GM12878 (cell line): Measurements from ENCODE around the gene RBMS1. TPM values are rescaled to one million over a fixed set of nuclear protein-coding genes. Genes with fewer than 3 reads are reported as not detected.

Experiments
- ATAC-seq: fragments of 200-7000 bp; cut with Tn5 transposase; 3 replicates; pipeline ENCODE4 v1.9.1; 2020; ENCODE audit warnings: mild to moderate bottlenecking, moderate library complexity
- BruUV-seq: library from RNA; stranded (reverse); fragments of 400-500 nt; replicated peaks from 2 replicates; lab custom pipeline; 2021; lab: Mats Ljungman, UMichigan
- CTCF ChIA-PET: fragments of 300-600 bp; sonication (Branson Sonifier 250); formaldehyde crosslinking; extraction: SDS; loops from one replicate; lab custom pipeline; 2021; ENCODE audit warnings: inconsistent platforms; lab: Yijun Ruan, JAX
- POLR2A ChIA-PET: fragments of 350-600 bp; formaldehyde crosslinking; extraction: SDS; loops from one replicate; lab custom pipeline; 2021; ENCODE audit warnings: inconsistent platforms; lab: Charles Lee
- RAD21 ChIA-PET: fragments of 300-600 bp; sonication (Branson Sonifier 250); formaldehyde crosslinking; loops from one replicate; lab custom pipeline; 2023; ENCODE audit warnings: antibody characterized with exemption; ENCODE audit not compliant: unreplicated experiment; lab: Charles Lee
- SMC1A ChIA-PET: fragments of 300-600 bp; sonication (Branson Sonifier 250); formaldehyde crosslinking; loops from one replicate; lab custom pipeline; 2023; ENCODE audit not compliant: unreplicated experiment, uncharacterized antibody; lab: Charles Lee
- DNase-seq: peaks from one replicate; pipeline ENCODE4 v3.0.0-alpha.2; 2011; ENCODE audit warnings: low read depth, low spot score
- FAIRE-seq: peaks from 3 replicates; lab custom pipeline; 2011; peaks lifted over from hg19 to GRCh38; lab: Jason Lieb, UNC
- H2AFZ ChIP-seq: 2 replicates; pipeline ENCODE4 v1.6.0; 2011; ENCODE audit warnings: low read depth, low read length, control low read depth; ENCODE audit not compliant: control insufficient read depth
- H3K27ac ChIP-seq: 2 replicates; pipeline ENCODE4 v1.5.1; 2011; ENCODE audit warnings: control low read depth; ENCODE audit not compliant: control insufficient read depth, insufficient read depth
- H3K27me3 ChIP-seq, 2 experiments: replicated peaks in 1 of 2; 2 replicates each; pipeline versions ENCODE4 v1.6.0 to v1.6.1; 2011; ENCODE audit warnings: low read length in 1 of 2; ENCODE audit not compliant: control insufficient read depth in 2 of 2, insufficient read depth in 2 of 2
- H3K36me3 ChIP-seq, 2 experiments: 2 replicates each; pipeline ENCODE4 v1.5.1; 2011; ENCODE audit warnings: low read length in 1 of 2; ENCODE audit not compliant: control insufficient read depth in 2 of 2, insufficient read depth in 2 of 2
- H3K4me1 ChIP-seq: 2 replicates; pipeline ENCODE4 v1.6.1; 2011; ENCODE audit warnings: mild to moderate bottlenecking, low read length, moderate library complexity, mixed read lengths; ENCODE audit not compliant: control insufficient read depth, insufficient read depth
- H3K4me2 ChIP-seq: 2 replicates; pipeline ENCODE4 v1.6.0; 2011; ENCODE audit warnings: control low read depth; ENCODE audit not compliant: control insufficient read depth, insufficient read depth
- H3K4me3 ChIP-seq: fragments of 200-600 bp; sonication (generic); 2 replicates; pipeline ENCODE4 v1.5.1; 2016
- H3K79me2 ChIP-seq: 2 replicates; pipeline ENCODE4 v1.6.0; 2011; ENCODE audit warnings: low read length; ENCODE audit not compliant: control insufficient read depth, insufficient read depth
- H3K9ac ChIP-seq: 2 replicates; pipeline ENCODE4 v1.8.0; 2011; ENCODE audit warnings: low read length, control low read depth, mixed read lengths; ENCODE audit not compliant: control insufficient read depth, insufficient read depth
- H3K9me3 ChIP-seq: replicated peaks from 3 replicates; pipeline ENCODE4 v1.5.1; 2011; ENCODE audit warnings: mild to moderate bottlenecking, low read length; ENCODE audit not compliant: control insufficient read depth, insufficient read depth
- H4K20me1 ChIP-seq: 2 replicates; pipeline ENCODE4 v1.6.0; 2011; ENCODE audit not compliant: control insufficient read depth, insufficient read depth
- IRF4 ChIP-seq: IDR thresholded peaks from 2 replicates; pipeline ENCODE4 v1.6.1; 2011; ENCODE audit warnings: low read depth, low read length
- IRF5 ChIP-seq: fragments of 450-650 bp; IDR thresholded peaks from 2 replicates; pipeline ENCODE4 v1.6.1; 2017; ENCODE audit warnings: borderline replicate concordance
- JUND ChIP-seq: IDR thresholded peaks from 2 replicates; pipeline ENCODE4 v1.6.1; 2012; ENCODE audit warnings: low read depth, mild to moderate bottlenecking, low read length, improper control_type of control experiment, moderate library complexity
- MTA2 ChIP-seq: fragments of 450-650 bp; IDR thresholded peaks from 2 replicates; pipeline ENCODE4 v1.6.1; 2016; ENCODE audit warnings: low read depth, mild to moderate bottlenecking, moderate library complexity
- NFYB ChIP-seq: IDR thresholded peaks from 2 replicates; pipeline ENCODE4 v1.6.1; 2011; ENCODE audit warnings: low read depth, mild to moderate bottlenecking, low read length, improper control_type of control experiment, moderate library complexity; ENCODE audit not compliant: insufficient read depth
- NRF1 ChIP-seq: conservative IDR thresholded peaks from 2 replicates; pipeline ENCODE4 v1.6.1; 2011; ENCODE audit warnings: mild to moderate bottlenecking, low read depth, low read length, improper control_type of control experiment
- RELA ChIP-seq: fragments of 450-650 bp; IDR thresholded peaks from 2 replicates; pipeline ENCODE4 v1.8.0; 2014; ENCODE audit warnings: borderline replicate concordance; ENCODE audit not compliant: partially characterized antibody
- SMAD5 ChIP-seq: IDR thresholded peaks from 2 replicates; pipeline ENCODE4 v1.6.1; 2016; ENCODE audit warnings: antibody characterized with exemption, low read depth
- TCF12 ChIP-seq: IDR thresholded peaks from 2 replicates; pipeline ENCODE4 v1.6.1; 2011; ENCODE audit warnings: low read depth, mild to moderate bottlenecking, low read length
- ZNF592 ChIP-seq: fragments of 450-650 bp; IDR thresholded peaks from 2 replicates; pipeline ENCODE4 v1.6.1; 2017; ENCODE audit warnings: mild to moderate bottlenecking, moderate library complexity
- WGBS: methylation state at CpG from one replicate; pipeline ENCODE4 v1.1.6; 2016; ENCODE audit warnings: low lambda C conversion rate; ENCODE audit not compliant: insufficient replicate concordance, insufficient coverage; ENCODE audit errors: missing lambda C conversion rate; 5-methylcytosine and 5-hydroxymethylcytosine counted together
- in situ Hi-C: fragments of 300-500 bp; cut with MboI; formaldehyde crosslinking; loops from 9 replicates; pipeline ENCODE4 v1.14.3; 2018; ENCODE audit warnings: mixed read lengths
- intact Hi-C: fragments of 100-400 bp; cut with micrococcal nuclease; formaldehyde crosslinking; loops from one replicate; pipeline ENCODE4 v1.14.2; 2022; ENCODE audit not compliant: unreplicated experiment
- polyA plus RNA-seq, 11 experiments: library from polyadenylated mRNA; depleted of rRNA in 4 of 11; unstranded in 6 of 11; stranded (reverse) in 5 of 11; fragments of >200 nt; fragmentation: Nextera tagmentation in 4 of 11; fragmentation: Illumina TruSeq in 1 of 11; extraction: Ambion mirVana in 4 of 11; extraction: Trizol in 1 of 11; gene quantifications; 1 replicate in 1 of 11; 2 replicates in 10 of 11; pipeline versions ENCODE4 v1.2.1 to v1.2.3, GENCODE V29; 2011 to 2016; ENCODE audit warnings: inconsistent platforms in 2 of 11, missing spikeins in 2 of 11, low read depth in 1 of 11
- total RNA-seq, 4 experiments: library from RNA; depleted of rRNA in 3 of 4; stranded (reverse); fragments of >200 nt in 3 of 4; fragmentation: Illumina TruSeq in 1 of 4; extraction: Trizol in 1 of 4; gene quantifications; 2 replicates each; pipeline versions ENCODE4 v1.2.1 to v1.2.3, GENCODE V29; 2013 to 2021

Gene RBMS1
- total and polyA plus RNA-seq, 10 of the 15 experiments (the other 5 are each of a cell fraction or from before 2014, with no cell fraction given) = 0.04 to 0.31 (median 0.17) TPM; not detected in 1

GRCh38 chr2:160373263-160373662 is 120.3 kb downstream of the RBMS1 start:
- no peaks in the 10 kb centered on the region for H3K79me2 ChIP-seq
- DNase-seq = no peak
- no peak for FAIRE-seq
- no peak overlapping the region for H3K27ac ChIP-seq
- no peaks in the 10 kb centered on the region for H3K4me1 ChIP-seq
- no TSS peak for BruUV-seq
- WGBS = 6% methylated on average over 2 of the region's 2 CpGs
- H3K4me2 ChIP-seq = no peak overlapping the region
- H3K9ac ChIP-seq = no peak overlapping the region
- no peaks in the 10 kb centered on the region for H4K20me1 ChIP-seq
- no peak overlapping the region for H2AFZ ChIP-seq
- ChIA-PET SMC1A (interaction anchor here (0.8 kb wide), 1 partner anchor 120 kb away, joined by 3 read pairs; no protein-coding TSS in a partner anchor), POLR2A (no interaction called here), CTCF (no interaction called here), RAD21 (no interaction called here)
- no peaks in the 10 kb centered on the region for H3K36me3 ChIP-seq
- H3K4me3 ChIP-seq = no peak overlapping the region
- H3K27me3 ChIP-seq = peaks cover 0 to 2% of the 10 kb centered on the region in 2 experiments; a peak in 1 of 4 replicates
- intact Hi-C loops = no loop called here
- H3K9me3 ChIP-seq = no peaks in the 10 kb centered on the region
- ATAC-seq = no peak
- in situ Hi-C loops = no loop called here
- TF ChIP-seq SMAD5 = no peak
- no peak for TF ChIP-seq JUND
- TF ChIP-seq IRF4 = no peak
- TF ChIP-seq ZNF592 = no peak
- TF ChIP-seq MTA2 = no peak
- TF ChIP-seq NFYB = no peak
- no peak for TF ChIP-seq RELA
- no peak for TF ChIP-seq IRF5
- TF ChIP-seq NRF1 = no peak
- TF ChIP-seq TCF12 = no peak
- TF ChIP-seq, all 136 proteins: peak for 0
